Measurements from ENCODE around the gene NXT2. TPM values are rescaled to one million over a fixed set of nuclear protein-coding genes. Genes with fewer than 3 reads are reported as not detected.
A peak's percentile ranks its signal among the peaks of the same experiment; 100 is the strongest.
"Not testable (repeated sequence)": the region's sequence is repeated elsewhere in the genome, so short reads cannot be mapped to it uniquely, and the experiment has no call there.

NXT2 gene
- total and polyA plus RNA-seq, 7 donors = 2.4 to 11.4 (median 3.6) TPM

DNA sequence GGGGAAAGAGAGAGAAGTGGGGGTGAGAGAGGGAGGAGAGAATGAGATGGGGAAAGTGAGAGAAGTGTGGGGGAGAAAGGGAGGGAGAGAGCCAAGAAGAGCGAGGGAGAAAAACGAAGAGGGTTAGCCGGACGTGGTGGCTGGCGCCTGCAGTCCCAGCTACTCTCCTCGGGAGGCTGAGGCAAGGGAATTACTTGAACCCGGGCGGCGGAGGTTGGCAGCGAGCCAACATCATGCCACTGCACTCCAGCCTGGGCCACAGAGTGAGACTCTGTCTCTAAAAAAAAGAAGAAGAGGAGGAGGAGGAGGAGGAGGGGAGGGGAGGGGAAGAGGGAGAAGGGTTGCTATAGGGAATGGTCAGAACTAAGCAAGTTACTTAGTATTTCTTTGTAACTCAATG is 1.7 kb upstream of the NXT2 start:
- no peaks in the 10 kb centered on the region for H3K27me3 ChIP-seq
- H3K9me3 ChIP-seq = no peaks in the 10 kb centered on the region
- no peaks in the 10 kb centered on the region for H3K4me1 ChIP-seq
- intact Hi-C loops (cut with DNase I) = loop anchor here (5.0 to 10.0 kb wide), 2 partner anchors 467 to 780 kb away; partner anchors contain the start of genes AMMECR1 and TMEM164
- TF ChIP-seq, protein P1, sequence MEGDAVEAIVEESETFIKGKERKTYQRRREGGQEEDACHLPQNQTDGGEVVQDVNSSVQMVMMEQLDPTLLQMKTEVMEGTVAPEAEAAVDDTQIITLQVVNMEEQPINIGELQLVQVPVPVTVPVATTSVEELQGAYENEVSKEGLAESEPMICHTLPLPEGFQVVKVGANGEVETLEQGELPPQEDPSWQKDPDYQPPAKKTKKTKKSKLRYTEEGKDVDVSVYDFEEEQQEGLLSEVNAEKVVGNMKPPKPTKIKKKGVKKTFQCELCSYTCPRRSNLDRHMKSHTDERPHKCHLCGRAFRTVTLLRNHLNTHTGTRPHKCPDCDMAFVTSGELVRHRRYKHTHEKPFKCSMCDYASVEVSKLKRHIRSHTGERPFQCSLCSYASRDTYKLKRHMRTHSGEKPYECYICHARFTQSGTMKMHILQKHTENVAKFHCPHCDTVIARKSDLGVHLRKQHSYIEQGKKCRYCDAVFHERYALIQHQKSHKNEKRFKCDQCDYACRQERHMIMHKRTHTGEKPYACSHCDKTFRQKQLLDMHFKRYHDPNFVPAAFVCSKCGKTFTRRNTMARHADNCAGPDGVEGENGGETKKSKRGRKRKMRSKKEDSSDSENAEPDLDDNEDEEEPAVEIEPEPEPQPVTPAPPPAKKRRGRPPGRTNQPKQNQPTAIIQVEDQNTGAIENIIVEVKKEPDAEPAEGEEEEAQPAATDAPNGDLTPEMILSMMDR (IDR thresholded peaks at IDR 0.05) = no peak
- TF ChIP-seq POLR2A (IDR thresholded peaks at IDR 0.05) (no peak), EP300 (IDR thresholded peaks at IDR 0.05) (no peak), POLR2AphosphoS5 (IDR thresholded peaks at IDR 0.05) (no peak)
- H3K4me3 ChIP-seq = no peak overlapping the region
- no peak for DNase-seq
- 88 to 90% methylated on average over 10 of the region's 10 CpGs for WGBS, 2 donors
- H3K27ac ChIP-seq = no peak overlapping the region
- no peaks in the 10 kb centered on the region for H3K36me3 ChIP-seq

DNA sequence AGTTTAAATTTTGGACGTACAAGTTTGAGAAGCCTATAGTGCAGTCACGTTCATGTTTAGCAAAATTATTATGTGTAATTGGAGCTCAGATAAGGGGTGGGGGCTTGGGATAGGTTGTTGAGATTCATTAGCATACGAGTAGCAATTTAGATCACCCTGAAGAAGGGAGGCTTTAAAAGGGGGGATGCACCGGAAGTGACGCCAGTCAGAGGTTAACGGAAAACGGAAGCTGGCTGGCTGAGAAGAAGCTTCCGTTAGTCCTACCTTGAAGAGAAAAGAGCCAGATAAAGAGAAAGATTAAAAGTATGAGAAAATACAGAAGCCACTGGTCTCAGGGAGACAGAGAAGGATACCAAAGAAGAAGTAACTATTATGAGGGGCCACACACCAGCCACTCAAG is 1.1 kb upstream of the NXT2 start:
- no peak for DNase-seq
- Histone ChIP-seq H3K27ac (no peak overlapping the region), H3K27me3 (no peaks in the 10 kb centered on the region), H3K36me3 (no peaks in the 10 kb centered on the region), H3K9me3 (no peaks in the 10 kb centered on the region), H3K4me3 (no peak overlapping the region), H3K4me1 (no peaks in the 10 kb centered on the region)
- TF ChIP-seq EP300 (IDR thresholded peaks at IDR 0.05) = no peak
- TF ChIP-seq POLR2A (IDR thresholded peaks at IDR 0.05) = no peak
- TF ChIP-seq, protein P1 (IDR thresholded peaks at IDR 0.05) = no peak
- TF ChIP-seq POLR2AphosphoS5 (IDR thresholded peaks at IDR 0.05) = no peak
- 88 to 91% methylated on average over 8 of the region's 8 CpGs for WGBS, 2 donors
- intact Hi-C loops (cut with DNase I) = loop anchor here (5.0 to 10.0 kb wide), 2 partner anchors 467 to 779 kb away; partner anchors contain the start of genes AMMECR1 and TMEM164

DNA sequence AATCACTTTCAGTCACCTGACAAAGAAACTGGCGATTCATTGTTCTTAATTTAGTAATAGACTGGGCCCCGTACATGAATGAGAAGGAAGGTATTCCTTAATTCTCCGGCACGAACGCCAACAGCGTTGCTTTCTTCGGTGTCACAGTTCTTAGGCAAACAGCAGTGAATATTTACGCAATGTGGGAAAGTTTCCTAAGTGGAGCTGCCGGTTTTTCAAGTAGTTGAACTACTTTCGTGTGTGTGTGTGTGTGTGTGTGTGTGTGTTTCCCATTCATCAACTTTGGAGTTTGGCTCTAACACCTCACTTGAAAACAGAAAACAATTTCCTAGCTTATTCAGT is 651 bp downstream of the NXT2 start:
- Histone ChIP-seq H3K36me3 (no peaks in the 10 kb centered on the region), H3K9me3 (no peaks in the 10 kb centered on the region), H3K4me3 (peak overlapping the region; percentile 39 to 56 (median 56)), H3K4me1 (no peaks in the 10 kb centered on the region), H3K27ac (peak overlapping the region; percentile 84 to 89 (median 86)), H3K27me3 (no peaks in the 10 kb centered on the region)
- intact Hi-C loops (cut with DNase I) = loop anchor here (5.0 to 10.0 kb wide), 2 partner anchors 465 to 778 kb away; partner anchors contain the start of genes AMMECR1 and TMEM164
- 0 to 1% methylated on average over 10 of the region's 10 CpGs for WGBS, 2 donors
- TF ChIP-seq, protein P1 (IDR thresholded peaks at IDR 0.05) = no peak
- TF ChIP-seq POLR2A (IDR thresholded peaks at IDR 0.05) = no peak
- TF ChIP-seq EP300 (IDR thresholded peaks at IDR 0.05) = no peak
- TF ChIP-seq POLR2AphosphoS5 (IDR thresholded peaks at IDR 0.05) = no peak
- DNase-seq = no peak

DNA sequence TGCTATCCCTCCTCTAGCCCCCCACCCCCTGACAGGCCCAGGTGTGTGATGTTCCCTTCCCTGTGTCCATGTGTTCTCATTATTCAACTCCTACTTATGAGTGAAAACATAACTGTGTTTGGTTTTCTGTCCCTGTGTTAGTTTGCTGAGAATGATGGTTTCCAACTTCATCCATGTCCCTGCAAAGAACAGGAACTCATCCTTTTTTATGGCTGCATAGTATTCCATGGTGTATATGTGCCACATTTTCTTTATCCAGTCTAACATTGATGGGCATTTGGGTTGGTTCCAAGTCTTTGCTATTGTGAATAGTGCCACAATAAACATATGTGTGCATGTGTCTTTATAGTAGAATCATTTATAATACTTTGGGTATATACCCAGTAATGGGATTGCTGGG is 2.4 kb downstream of the NXT2 start:
- H3K4me3 ChIP-seq, H3K4me1 ChIP-seq, H3K36me3 ChIP-seq, DNase-seq, H3K27me3 ChIP-seq, H3K9me3 ChIP-seq, H3K27ac ChIP-seq: not testable (repeated sequence)
- intact Hi-C loops (cut with DNase I) = loop anchor here (5.0 to 10.0 kb wide), 2 partner anchors 463 to 776 kb away; partner anchors contain the start of genes AMMECR1 and TMEM164

DNA sequence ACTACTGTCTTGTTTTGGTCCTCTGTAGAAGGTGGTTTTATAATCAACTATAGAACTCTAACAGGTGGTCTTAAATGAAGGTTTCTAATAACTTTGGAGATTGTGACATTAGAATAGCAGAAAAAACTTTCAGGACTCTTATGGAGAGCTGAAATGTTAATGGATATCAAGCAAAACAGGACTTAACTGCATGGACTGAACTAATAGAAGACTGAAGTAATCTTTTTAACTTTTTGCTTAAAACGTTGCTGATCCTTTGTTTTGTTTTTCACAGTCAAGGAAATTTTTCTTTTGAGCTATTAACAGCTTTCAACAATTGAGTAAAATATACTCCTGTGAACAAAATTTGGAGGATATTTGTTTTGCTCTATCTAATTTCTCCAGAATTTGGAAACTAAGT is 17.2 kb downstream of the NXT2 start:
- intact Hi-C loops (cut with DNase I) = no loop called here
- H3K9me3 ChIP-seq = no peaks in the 10 kb centered on the region

DNA sequence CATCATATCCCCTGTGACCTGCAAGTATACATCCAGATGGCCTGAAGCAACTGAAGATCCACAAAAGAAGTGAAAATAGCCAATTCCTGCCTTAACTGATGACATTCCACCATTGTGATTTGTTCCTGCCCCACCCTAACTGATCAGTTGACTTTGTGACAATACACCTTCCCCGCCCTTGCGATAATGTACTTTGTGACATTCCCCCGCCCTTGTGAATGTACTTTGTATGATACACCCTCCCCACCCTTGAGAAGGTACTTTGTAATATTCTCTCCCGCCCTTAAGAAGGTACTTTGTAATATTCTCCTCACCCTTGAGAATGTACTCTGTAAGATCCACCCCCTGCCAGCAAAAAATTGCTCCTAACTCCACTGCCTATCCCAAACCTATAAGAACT is 39.4 kb downstream of the NXT2 start:
- intact Hi-C loops (cut with DNase I); DNase-seq; H3K9me3 ChIP-seq; H3K27ac ChIP-seq; H3K36me3 ChIP-seq; H3K27me3 ChIP-seq; H3K4me1 ChIP-seq; H3K4me3 ChIP-seq: not testable (repeated sequence)
- WGBS, 2 donors = 41 to 63% methylated on average over 4 of the region's 4 CpGs

More for the DNA sequence above, 17.2 kb downstream of the NXT2 start:
- 16 to 29% methylated on average over 1 of the region's 1 CpG for WGBS, 2 donors
- TF ChIP-seq, protein P1 (IDR thresholded peaks at IDR 0.05) = no peak
- no peak for TF ChIP-seq POLR2AphosphoS5 (IDR thresholded peaks at IDR 0.05)
- Histone ChIP-seq H3K27ac (no peak overlapping the region), H3K4me1 (no peaks in the 10 kb centered on the region), H3K4me3 (no peak overlapping the region), H3K36me3 (no peaks in the 10 kb centered on the region), H3K27me3 (no peaks in the 10 kb centered on the region)
- no peak for DNase-seq

All from sigmoid colon (tissue), 7 donors.